HG03175 (cell line): ENCODE measurements around the gene ZNF446.
"Not testable (repeated sequence)": the region's sequence is repeated elsewhere in the genome, so short reads cannot be mapped to it uniquely, and the experiment has no call there.

Experiments
- ATAC-seq: cut with Tn5 transposase; IDR thresholded peaks from one replicate; pipeline ENCODE4 v1.9.1; 2021; ENCODE audit warnings: mild to moderate bottlenecking, moderate library complexity; ENCODE audit not compliant: unreplicated experiment

ZNF446 gene

GRCh38 chr19:58469241-58470013 lies 6.7 kb upstream of the ZNF446 start:
- ATAC-seq, result no peak

GRCh38 chr19:58470837-58471543 lies 5.2 kb upstream of the ZNF446 start:
- not testable (repeated sequence) for ATAC-seq

GRCh38 chr19:58471736-58472135 lies 4.4 kb upstream of the ZNF446 start:
- no peak for ATAC-seq

- ATAC-seq, result no peak
Measured at GRCh38 chr19:58473775-58474174, 2.4 kb upstream of the ZNF446 start.

- no peak for ATAC-seq
Measured at GRCh38 chr19:58474291-58474996, 1.7 kb upstream of the ZNF446 start.

GRCh38 chr19:58474997-58475713 lies 997 bp upstream of the ZNF446 start:
- ATAC-seq, result peak; percentile 12

GRCh38 chr19:58476498-58477015 lies 405 bp downstream of the ZNF446 start:
- peak; percentile 0 for ATAC-seq

- ATAC-seq, result no peak
Measured at GRCh38 chr19:58477130-58477529, 978 bp downstream of the ZNF446 start.

GRCh38 chr19:58477871-58478270 lies 1.7 kb downstream of the ZNF446 start:
- no peak for ATAC-seq

GRCh38 chr19:58479303-58479702 lies 3.2 kb downstream of the ZNF446 start:
- no peak for ATAC-seq

- ATAC-seq, result no peak
Measured at GRCh38 chr19:58479736-58480480, 3.8 kb downstream of the ZNF446 start.

GRCh38 chr19:58480481-58480830 lies 4.3 kb downstream of the ZNF446 start:
- ATAC-seq, result no peak

- no peak for ATAC-seq
Measured at GRCh38 chr19:58480831-58481230, 4.7 kb downstream of the ZNF446 start.

GRCh38 chr19:58482372-58482771 lies 6.2 kb downstream of the ZNF446 start:
- ATAC-seq, result no peak

- no peak for ATAC-seq
Measured at GRCh38 chr19:58483776-58484175, 7.6 kb downstream of the ZNF446 start.

- not testable (repeated sequence) for ATAC-seq
Measured at GRCh38 chr19:58484349-58484748, 8.2 kb downstream of the ZNF446 start.

GRCh38 chr19:58491393-58491792 lies 15.2 kb downstream of the ZNF446 start:
- no peak for ATAC-seq

- ATAC-seq, result no peak
Measured at GRCh38 chr19:58492265-58492664, 16.1 kb downstream of the ZNF446 start.

- no peak for ATAC-seq
Measured at GRCh38 chr19:58497634-58498170, 21.6 kb downstream of the ZNF446 start.
